ENCODE data around the gene NGFR. TPM values are rescaled to one million over a fixed set of nuclear protein-coding genes. Genes with fewer than 3 reads are reported as not detected.

NGFR gene
- 1 to 10 TPM; 1.3 to 2.9 (median 2.2) TPM for total RNA-seq

- H3K27me3 ChIP-seq, result peaks cover 0 to 52% (median 31%) of the 10 kb centered on the region in 4 donors
- no peaks in the 10 kb centered on the region for H3K9me3 ChIP-seq
- peak within 1 kb of the TSS in 1 of 4 donors; percentile 14 for H3K27ac ChIP-seq
- ATAC-seq (ENCODE audit: low FRiP score in 2 of 2), result peak in 1 of 2 donors; percentile 81
- peaks cover 27 to 37% (median 31%) of the 10 kb centered on the region in 4 donors for H3K4me1 ChIP-seq
- WGBS, 2 donors, result 1 to 4% methylated on average over 13 to 34 of the region's 79 CpGs
- H3K36me3 ChIP-seq, result no peaks in the 10 kb centered on the region
- H3K4me3 ChIP-seq, result peak within 1 kb of the TSS in 3 of 4 donors; percentile 39 to 54 (median 51)
- no peak for TF ChIP-seq CTCF (IDR thresholded peaks at IDR 0.05)
- TF ChIP-seq EP300 (IDR thresholded peaks at IDR 0.05), result no peak
- peak in 1 of 2 donors; percentile 60 for TF ChIP-seq POLR2AphosphoS5 (IDR thresholded peaks at IDR 0.05)
- TF ChIP-seq POLR2A (IDR thresholded peaks at IDR 0.05), result peak in 2 of 4 donors; percentile 17 to 36
- DNase-seq, result peak in 1 of 2 donors; percentile 89
Measured at GRCh38 chr17:49494986-49495841, at the start of gene NGFR. Gene NGFR, plus strand, starts transcription at chr17:49495293. Its CDS starts 125 bp downstream, at chr17:49495418.

- H3K27me3 ChIP-seq, result no peaks in the 10 kb centered on the region
- H3K9me3 ChIP-seq, result no peaks in the 10 kb centered on the region
- no peaks in the 10 kb centered on the region for H3K36me3 ChIP-seq
- TF ChIP-seq CTCF (IDR thresholded peaks at IDR 0.05) (no peak), POLR2AphosphoS5 (IDR thresholded peaks at IDR 0.05) (no peak), POLR2A (IDR thresholded peaks at IDR 0.05) (no peak), EP300 (IDR thresholded peaks at IDR 0.05) (no peak)
- no peaks in the 10 kb centered on the region for H3K4me1 ChIP-seq
- DNase-seq (no peak), ATAC-seq (ENCODE audit: low FRiP score in 2 of 2) (no peak)
- WGBS, 2 donors, result 89 to 92% methylated on average over 2 to 7 of the region's 7 CpGs
- H3K27ac ChIP-seq, result no peak overlapping the region
- H3K4me3 ChIP-seq, result no peak overlapping the region
Measured at GRCh38 chr17:49445591-49445990, 49.5 kb upstream of the NGFR start.

- DNase-seq (no peak), ATAC-seq (ENCODE audit: low FRiP score in 2 of 2) (no peak)
- Histone ChIP-seq H3K36me3 (no peaks in the 10 kb centered on the region), H3K9me3 (no peaks in the 10 kb centered on the region), H3K27me3 (no peaks in the 10 kb centered on the region), H3K4me1 (no peaks in the 10 kb centered on the region), H3K4me3 (no peak overlapping the region), H3K27ac (no peak overlapping the region)
- TF ChIP-seq EP300 (IDR thresholded peaks at IDR 0.05) (no peak), POLR2AphosphoS5 (IDR thresholded peaks at IDR 0.05) (no peak), CTCF (IDR thresholded peaks at IDR 0.05) (no peak), POLR2A (IDR thresholded peaks at IDR 0.05) (no peak)
- 83 to 84% methylated on average over 9 of the region's 9 CpGs for WGBS, 2 donors
Measured at GRCh38 chr17:49447628-49448302, 47.3 kb upstream of the NGFR start.

- Histone ChIP-seq H3K9me3 (no peaks in the 10 kb centered on the region), H3K27ac (no peak overlapping the region), H3K4me1 (no peaks in the 10 kb centered on the region), H3K36me3 (no peaks in the 10 kb centered on the region), H3K27me3 (no peaks in the 10 kb centered on the region), H3K4me3 (no peak overlapping the region)
- TF ChIP-seq EP300 (IDR thresholded peaks at IDR 0.05), result no peak
- no peak for TF ChIP-seq CTCF (IDR thresholded peaks at IDR 0.05)
- TF ChIP-seq POLR2A (IDR thresholded peaks at IDR 0.05), result no peak
- TF ChIP-seq POLR2AphosphoS5 (IDR thresholded peaks at IDR 0.05), result no peak
- WGBS, 2 donors, result 43 to 59% methylated on average over 4 of the region's 4 CpGs
- ATAC-seq (ENCODE audit: low FRiP score in 2 of 2) (no peak), DNase-seq (no peak)
Measured at GRCh38 chr17:49450181-49450580, 44.9 kb upstream of the NGFR start.
